Endothelial cell (in vitro differentiated cells): ENCODE measurements around the gene GSKIP. TPM values are rescaled to one million over a fixed set of nuclear protein-coding genes. Genes with fewer than 3 reads are reported as not detected.

Experiments used
- DNase-seq: peaks from one replicate; pipeline ENCODE4 v3.0.0; 2021; ENCODE audit warnings: low spot score
- H3K27ac Mint-ChIP-seq: one replicate; pipeline ENCODE4 v1.8.0; 2021; ENCODE audit warnings: mixed read lengths, inconsistent platforms; ENCODE audit not compliant: unreplicated experiment
- H3K27me3 Mint-ChIP-seq: one replicate; pipeline ENCODE4 v1.8.0; 2021; ENCODE audit warnings: mild to moderate bottlenecking, moderate library complexity, mixed read lengths, inconsistent platforms; ENCODE audit not compliant: unreplicated experiment
- H3K36me3 Mint-ChIP-seq: one replicate; pipeline ENCODE4 v1.8.0; 2021; ENCODE audit warnings: mild to moderate bottlenecking, low read depth, mixed read lengths, inconsistent platforms; ENCODE audit not compliant: unreplicated experiment
- H3K4me1 Mint-ChIP-seq: one replicate; pipeline ENCODE4 v1.8.0; 2021; ENCODE audit warnings: mild to moderate bottlenecking, mixed read lengths, inconsistent platforms; ENCODE audit not compliant: unreplicated experiment
- H3K4me3 Mint-ChIP-seq: one replicate; pipeline ENCODE4 v1.8.0; 2021; ENCODE audit warnings: mild to moderate bottlenecking, mixed read lengths, inconsistent platforms; ENCODE audit not compliant: unreplicated experiment
- H3K9me3 Mint-ChIP-seq: one replicate; pipeline ENCODE4 v1.8.0; 2021; ENCODE audit warnings: mixed read lengths, inconsistent platforms; ENCODE audit not compliant: unreplicated experiment
- total RNA-seq: library from RNA; stranded (reverse); fragmentation: NEBNext Ultra II Directional; extraction: Animal tissue kit (Norgen Biotek cat#: 25700); gene quantifications from one replicate; pipeline ENCODE4 v1.2.1, GENCODE V29; 2021; ENCODE audit not compliant: unreplicated experiment
- TF ChIP-seq, protein P1 (sequence below): fragments of 200-600 bp; sonication (generic); IDR thresholded peaks from one replicate; pipeline ENCODE4 v1.5.0; 2021; ENCODE audit warnings: antibody characterized with exemption; ENCODE audit not compliant: unreplicated experiment

Gene GSKIP
- total RNA-seq, 1 donor from 2014 or later = 27.6 TPM

- Mint-ChIP-seq H3K4me1 (peaks cover 6% of the 10 kb centered on the region), H3K9me3 (no peaks in the 10 kb centered on the region), H3K27ac (no peak overlapping the region), H3K36me3 (no peaks in the 10 kb centered on the region), H3K27me3 (peaks cover 2% of the 10 kb centered on the region), H3K4me3 (no peak overlapping the region)
- no peak for DNase-seq
- TF ChIP-seq, protein P1, sequence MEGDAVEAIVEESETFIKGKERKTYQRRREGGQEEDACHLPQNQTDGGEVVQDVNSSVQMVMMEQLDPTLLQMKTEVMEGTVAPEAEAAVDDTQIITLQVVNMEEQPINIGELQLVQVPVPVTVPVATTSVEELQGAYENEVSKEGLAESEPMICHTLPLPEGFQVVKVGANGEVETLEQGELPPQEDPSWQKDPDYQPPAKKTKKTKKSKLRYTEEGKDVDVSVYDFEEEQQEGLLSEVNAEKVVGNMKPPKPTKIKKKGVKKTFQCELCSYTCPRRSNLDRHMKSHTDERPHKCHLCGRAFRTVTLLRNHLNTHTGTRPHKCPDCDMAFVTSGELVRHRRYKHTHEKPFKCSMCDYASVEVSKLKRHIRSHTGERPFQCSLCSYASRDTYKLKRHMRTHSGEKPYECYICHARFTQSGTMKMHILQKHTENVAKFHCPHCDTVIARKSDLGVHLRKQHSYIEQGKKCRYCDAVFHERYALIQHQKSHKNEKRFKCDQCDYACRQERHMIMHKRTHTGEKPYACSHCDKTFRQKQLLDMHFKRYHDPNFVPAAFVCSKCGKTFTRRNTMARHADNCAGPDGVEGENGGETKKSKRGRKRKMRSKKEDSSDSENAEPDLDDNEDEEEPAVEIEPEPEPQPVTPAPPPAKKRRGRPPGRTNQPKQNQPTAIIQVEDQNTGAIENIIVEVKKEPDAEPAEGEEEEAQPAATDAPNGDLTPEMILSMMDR = no peak
Observed at GRCh38 chr14:96394047-96394815, 30.9 kb downstream of the GSKIP start.

- TF ChIP-seq, protein P1 = no peak
- Mint-ChIP-seq H3K27me3 (peaks cover 3% of the 10 kb centered on the region), H3K4me1 (peaks cover 6% of the 10 kb centered on the region), H3K9me3 (no peaks in the 10 kb centered on the region), H3K36me3 (no peaks in the 10 kb centered on the region), H3K27ac (no peak overlapping the region), H3K4me3 (no peak overlapping the region)
- no peak for DNase-seq
Observed at GRCh38 chr14:96398432-96398831, 35.1 kb downstream of the GSKIP start.

- peaks cover 3% of the 10 kb centered on the region for H3K27me3 Mint-ChIP-seq
- H3K4me3 Mint-ChIP-seq = no peak overlapping the region
- TF ChIP-seq, protein P1 = no peak
- H3K36me3 Mint-ChIP-seq = no peaks in the 10 kb centered on the region
- H3K27ac Mint-ChIP-seq = no peak overlapping the region
- no peaks in the 10 kb centered on the region for H3K9me3 Mint-ChIP-seq
- peaks cover 9% of the 10 kb centered on the region for H3K4me1 Mint-ChIP-seq
- DNase-seq = no peak
Observed at GRCh38 chr14:96398921-96399320, 35.6 kb downstream of the GSKIP start.

- H3K4me3 Mint-ChIP-seq = no peak overlapping the region
- no peaks in the 10 kb centered on the region for H3K36me3 Mint-ChIP-seq
- peaks cover 12% of the 10 kb centered on the region for H3K4me1 Mint-ChIP-seq
- H3K27ac Mint-ChIP-seq = no peak overlapping the region
- TF ChIP-seq, protein P1 = no peak
- no peak for DNase-seq
- peaks cover 3% of the 10 kb centered on the region for H3K27me3 Mint-ChIP-seq
- no peaks in the 10 kb centered on the region for H3K9me3 Mint-ChIP-seq
Observed at GRCh38 chr14:96399405-96399804, 36.1 kb downstream of the GSKIP start.

DNA sequence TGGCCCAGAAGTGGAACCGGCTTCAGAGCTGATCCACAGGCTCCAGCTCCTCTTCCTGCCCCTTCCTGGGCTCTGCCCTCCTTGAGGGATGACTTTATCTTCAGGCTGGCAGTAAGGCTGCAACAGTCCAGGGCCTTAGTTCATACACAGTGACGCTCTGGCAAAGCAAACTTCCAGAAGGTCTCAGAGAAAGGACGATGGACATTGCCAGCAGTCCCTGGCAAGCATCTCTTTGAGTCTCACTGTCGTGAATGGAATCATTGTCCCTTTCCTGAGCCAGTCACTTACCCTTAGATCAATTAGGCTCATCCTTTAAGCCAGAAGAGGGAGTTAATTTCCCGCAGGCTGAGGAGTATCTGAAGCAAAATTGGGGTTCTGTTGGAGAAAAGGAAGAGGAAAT lies 37.2 kb downstream of the GSKIP start:
- TF ChIP-seq, protein P1 = no peak
- DNase-seq = no peak
- H3K4me3 Mint-ChIP-seq = no peak overlapping the region
- no peaks in the 10 kb centered on the region for H3K9me3 Mint-ChIP-seq
- H3K36me3 Mint-ChIP-seq = no peaks in the 10 kb centered on the region
- peaks cover 3% of the 10 kb centered on the region for H3K27me3 Mint-ChIP-seq
- H3K4me1 Mint-ChIP-seq = peaks cover 14% of the 10 kb centered on the region
- no peak overlapping the region for H3K27ac Mint-ChIP-seq
